ENCODE measurements around the gene CCRL2.

DNA sequence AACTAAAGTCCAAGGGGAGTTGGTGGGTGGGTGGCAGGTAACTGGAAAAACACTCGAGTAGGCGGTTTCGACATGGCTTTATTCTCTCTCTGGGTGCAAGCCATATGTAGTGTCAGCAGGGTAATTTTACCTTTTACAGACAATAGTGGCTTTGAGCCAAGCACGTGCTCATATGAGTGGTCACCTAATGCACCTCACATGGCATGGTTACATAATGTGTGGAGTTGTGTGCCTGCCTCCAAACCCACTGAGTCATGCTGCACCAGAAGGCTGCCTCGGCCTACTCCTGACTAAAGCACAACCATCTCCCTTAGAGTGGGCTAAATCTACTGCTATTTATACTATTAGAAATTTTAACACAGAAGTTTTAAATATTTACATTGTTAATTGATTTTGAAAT, 16.5 kb downstream of the CCRL2 start:
- TF ChIP-seq, protein P1, sequence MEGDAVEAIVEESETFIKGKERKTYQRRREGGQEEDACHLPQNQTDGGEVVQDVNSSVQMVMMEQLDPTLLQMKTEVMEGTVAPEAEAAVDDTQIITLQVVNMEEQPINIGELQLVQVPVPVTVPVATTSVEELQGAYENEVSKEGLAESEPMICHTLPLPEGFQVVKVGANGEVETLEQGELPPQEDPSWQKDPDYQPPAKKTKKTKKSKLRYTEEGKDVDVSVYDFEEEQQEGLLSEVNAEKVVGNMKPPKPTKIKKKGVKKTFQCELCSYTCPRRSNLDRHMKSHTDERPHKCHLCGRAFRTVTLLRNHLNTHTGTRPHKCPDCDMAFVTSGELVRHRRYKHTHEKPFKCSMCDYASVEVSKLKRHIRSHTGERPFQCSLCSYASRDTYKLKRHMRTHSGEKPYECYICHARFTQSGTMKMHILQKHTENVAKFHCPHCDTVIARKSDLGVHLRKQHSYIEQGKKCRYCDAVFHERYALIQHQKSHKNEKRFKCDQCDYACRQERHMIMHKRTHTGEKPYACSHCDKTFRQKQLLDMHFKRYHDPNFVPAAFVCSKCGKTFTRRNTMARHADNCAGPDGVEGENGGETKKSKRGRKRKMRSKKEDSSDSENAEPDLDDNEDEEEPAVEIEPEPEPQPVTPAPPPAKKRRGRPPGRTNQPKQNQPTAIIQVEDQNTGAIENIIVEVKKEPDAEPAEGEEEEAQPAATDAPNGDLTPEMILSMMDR (IDR thresholded peaks at IDR 0.05): no peak
- no peak for TF ChIP-seq POLR2A (IDR thresholded peaks at IDR 0.05)

All from uterus (tissue), 2 donors.